HL-60 (cell line): ENCODE data around the gene UGGT1.

Experiments
- GABPA ChIP-seq: IDR thresholded peaks from 2 replicates; pipeline ENCODE4 v1.6.1; 2012; ENCODE audit warnings: low read depth
- POLR2AphosphoS5 ChIP-seq: IDR thresholded peaks from 2 replicates; pipeline ENCODE4 v1.6.1; 2012; ENCODE audit warnings: low read depth
- REST ChIP-seq: IDR thresholded peaks from 2 replicates; pipeline ENCODE4 v1.6.1; 2012; ENCODE audit warnings: low read depth; ENCODE audit not compliant: insufficient replicate concordance
- SPI1 ChIP-seq: IDR thresholded peaks from 2 replicates; pipeline ENCODE4 v1.6.1; 2012; ENCODE audit warnings: low read depth, mild to moderate bottlenecking, borderline replicate concordance
- TF ChIP-seq, protein P1 (sequence below): IDR thresholded peaks from one replicate; pipeline ENCODE4 v1.5.1; 2011; ENCODE audit warnings: low read length, control low read depth, inconsistent platforms; ENCODE audit not compliant: insufficient read depth

- TF ChIP-seq POLR2AphosphoS5 (no peak), SPI1 (no peak), GABPA (no peak), REST (no peak)
- TF ChIP-seq, protein P1, sequence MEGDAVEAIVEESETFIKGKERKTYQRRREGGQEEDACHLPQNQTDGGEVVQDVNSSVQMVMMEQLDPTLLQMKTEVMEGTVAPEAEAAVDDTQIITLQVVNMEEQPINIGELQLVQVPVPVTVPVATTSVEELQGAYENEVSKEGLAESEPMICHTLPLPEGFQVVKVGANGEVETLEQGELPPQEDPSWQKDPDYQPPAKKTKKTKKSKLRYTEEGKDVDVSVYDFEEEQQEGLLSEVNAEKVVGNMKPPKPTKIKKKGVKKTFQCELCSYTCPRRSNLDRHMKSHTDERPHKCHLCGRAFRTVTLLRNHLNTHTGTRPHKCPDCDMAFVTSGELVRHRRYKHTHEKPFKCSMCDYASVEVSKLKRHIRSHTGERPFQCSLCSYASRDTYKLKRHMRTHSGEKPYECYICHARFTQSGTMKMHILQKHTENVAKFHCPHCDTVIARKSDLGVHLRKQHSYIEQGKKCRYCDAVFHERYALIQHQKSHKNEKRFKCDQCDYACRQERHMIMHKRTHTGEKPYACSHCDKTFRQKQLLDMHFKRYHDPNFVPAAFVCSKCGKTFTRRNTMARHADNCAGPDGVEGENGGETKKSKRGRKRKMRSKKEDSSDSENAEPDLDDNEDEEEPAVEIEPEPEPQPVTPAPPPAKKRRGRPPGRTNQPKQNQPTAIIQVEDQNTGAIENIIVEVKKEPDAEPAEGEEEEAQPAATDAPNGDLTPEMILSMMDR: no peak
Observed at GRCh38 chr2:128086244-128086643, 4.8 kb upstream of the UGGT1 start.
